GM12878 (cell line): Measurements from ENCODE around the gene KAZN. TPM values are rescaled to one million over a fixed set of nuclear protein-coding genes. Genes with fewer than 3 reads are reported as not detected.

Experiments used
- ATAC-seq: fragments of 200-7000 bp; cut with Tn5 transposase; 3 replicates; pipeline ENCODE4 v1.9.1; 2020; ENCODE audit warnings: mild to moderate bottlenecking, moderate library complexity
- BruUV-seq: library from RNA; stranded (reverse); fragments of 400-500 nt; replicated peaks from 2 replicates; lab custom pipeline; 2021; lab: Mats Ljungman, UMichigan
- CTCF ChIA-PET: fragments of 300-600 bp; sonication (Branson Sonifier 250); formaldehyde crosslinking; extraction: SDS; loops from one replicate; lab custom pipeline; 2021; ENCODE audit warnings: inconsistent platforms; lab: Yijun Ruan, JAX
- POLR2A ChIA-PET: fragments of 350-600 bp; formaldehyde crosslinking; extraction: SDS; loops from one replicate; lab custom pipeline; 2021; ENCODE audit warnings: inconsistent platforms; lab: Charles Lee
- RAD21 ChIA-PET: fragments of 300-600 bp; sonication (Branson Sonifier 250); formaldehyde crosslinking; loops from one replicate; lab custom pipeline; 2023; ENCODE audit warnings: antibody characterized with exemption; ENCODE audit not compliant: unreplicated experiment; lab: Charles Lee
- SMC1A ChIA-PET: fragments of 300-600 bp; sonication (Branson Sonifier 250); formaldehyde crosslinking; loops from one replicate; lab custom pipeline; 2023; ENCODE audit not compliant: unreplicated experiment, uncharacterized antibody; lab: Charles Lee
- DNase-seq: peaks from one replicate; pipeline ENCODE4 v3.0.0-alpha.2; 2011; ENCODE audit warnings: low read depth, low spot score
- FAIRE-seq: peaks from 3 replicates; lab custom pipeline; 2011; peaks lifted over from hg19 to GRCh38; lab: Jason Lieb, UNC
- H2AFZ ChIP-seq: 2 replicates; pipeline ENCODE4 v1.6.0; 2011; ENCODE audit warnings: low read depth, low read length, control low read depth; ENCODE audit not compliant: control insufficient read depth
- H3K27ac ChIP-seq: 2 replicates; pipeline ENCODE4 v1.5.1; 2011; ENCODE audit warnings: control low read depth; ENCODE audit not compliant: control insufficient read depth, insufficient read depth
- H3K27me3 ChIP-seq, 2 experiments: replicated peaks in 1 of 2; 2 replicates each; pipeline versions ENCODE4 v1.6.0 to v1.6.1; 2011; ENCODE audit warnings: low read length in 1 of 2; ENCODE audit not compliant: control insufficient read depth in 2 of 2, insufficient read depth in 2 of 2
- H3K36me3 ChIP-seq, 2 experiments: 2 replicates each; pipeline ENCODE4 v1.5.1; 2011; ENCODE audit warnings: low read length in 1 of 2; ENCODE audit not compliant: control insufficient read depth in 2 of 2, insufficient read depth in 2 of 2
- H3K4me1 ChIP-seq: 2 replicates; pipeline ENCODE4 v1.6.1; 2011; ENCODE audit warnings: mild to moderate bottlenecking, low read length, moderate library complexity, mixed read lengths; ENCODE audit not compliant: control insufficient read depth, insufficient read depth
- H3K4me2 ChIP-seq: 2 replicates; pipeline ENCODE4 v1.6.0; 2011; ENCODE audit warnings: control low read depth; ENCODE audit not compliant: control insufficient read depth, insufficient read depth
- H3K4me3 ChIP-seq: fragments of 200-600 bp; sonication (generic); 2 replicates; pipeline ENCODE4 v1.5.1; 2016
- H3K79me2 ChIP-seq: 2 replicates; pipeline ENCODE4 v1.6.0; 2011; ENCODE audit warnings: low read length; ENCODE audit not compliant: control insufficient read depth, insufficient read depth
- H3K9ac ChIP-seq: 2 replicates; pipeline ENCODE4 v1.8.0; 2011; ENCODE audit warnings: low read length, control low read depth, mixed read lengths; ENCODE audit not compliant: control insufficient read depth, insufficient read depth
- H3K9me3 ChIP-seq: replicated peaks from 3 replicates; pipeline ENCODE4 v1.5.1; 2011; ENCODE audit warnings: mild to moderate bottlenecking, low read length; ENCODE audit not compliant: control insufficient read depth, insufficient read depth
- H4K20me1 ChIP-seq: 2 replicates; pipeline ENCODE4 v1.6.0; 2011; ENCODE audit not compliant: control insufficient read depth, insufficient read depth
- BCL11A ChIP-seq: IDR thresholded peaks from 2 replicates; pipeline ENCODE4 v1.6.1; 2011; ENCODE audit warnings: low read depth, low read length
- CHD2 ChIP-seq: IDR thresholded peaks from 2 replicates; pipeline ENCODE4 v1.6.1; 2011; ENCODE audit warnings: low read depth, low read length, improper control_type of control experiment, borderline replicate concordance
- EED ChIP-seq: sonication (generic); IDR thresholded peaks from 2 replicates; pipeline ENCODE4 v1.6.1; 2016; ENCODE audit warnings: antibody characterized with exemption, low read depth
- HDGF ChIP-seq: fragments of 450-650 bp; IDR thresholded peaks from 2 replicates; pipeline ENCODE4 v1.6.1; 2016; ENCODE audit warnings: antibody characterized with exemption
- NFYB ChIP-seq: IDR thresholded peaks from 2 replicates; pipeline ENCODE4 v1.6.1; 2011; ENCODE audit warnings: low read depth, mild to moderate bottlenecking, low read length, improper control_type of control experiment, moderate library complexity; ENCODE audit not compliant: insufficient read depth
- RAD21 ChIP-seq: IDR thresholded peaks from 2 replicates; pipeline ENCODE4 v1.6.1; 2011; ENCODE audit warnings: mild to moderate bottlenecking, low read depth, low read length, moderate library complexity; ENCODE audit not compliant: insufficient read depth
- SMC3 ChIP-seq: IDR thresholded peaks from 2 replicates; pipeline ENCODE4 v1.6.1; 2011; ENCODE audit warnings: low read length, improper control_type of control experiment, borderline replicate concordance
- STAT1 ChIP-seq: fragments of 450-650 bp; conservative IDR thresholded peaks from 2 replicates; pipeline ENCODE4 v1.6.1; 2014; ENCODE audit warnings: antibody characterized with exemption, mild to moderate bottlenecking
- TCF12 ChIP-seq: IDR thresholded peaks from 2 replicates; pipeline ENCODE4 v1.6.1; 2011; ENCODE audit warnings: low read depth, mild to moderate bottlenecking, low read length
- ZNF622 ChIP-seq: fragments of 450-650 bp; IDR thresholded peaks from 2 replicates; pipeline ENCODE4 v1.6.1; 2017; ENCODE audit warnings: mild to moderate bottlenecking, inconsistent platforms
- ZNF687 ChIP-seq: fragments of 450-650 bp; IDR thresholded peaks from 2 replicates; pipeline ENCODE4 v1.6.1; 2017; ENCODE audit warnings: mild to moderate bottlenecking, moderate library complexity
- WGBS: methylation state at CpG from one replicate; pipeline ENCODE4 v1.1.6; 2016; ENCODE audit warnings: low lambda C conversion rate; ENCODE audit not compliant: insufficient replicate concordance, insufficient coverage; ENCODE audit errors: missing lambda C conversion rate; 5-methylcytosine and 5-hydroxymethylcytosine counted together
- in situ Hi-C: fragments of 300-500 bp; cut with MboI; formaldehyde crosslinking; loops from 9 replicates; pipeline ENCODE4 v1.14.3; 2018; ENCODE audit warnings: mixed read lengths
- intact Hi-C: fragments of 100-400 bp; cut with micrococcal nuclease; formaldehyde crosslinking; loops from one replicate; pipeline ENCODE4 v1.14.2; 2022; ENCODE audit not compliant: unreplicated experiment
- polyA plus RNA-seq, 11 experiments: library from polyadenylated mRNA; depleted of rRNA in 4 of 11; unstranded in 6 of 11; stranded (reverse) in 5 of 11; fragments of >200 nt; fragmentation: Nextera tagmentation in 4 of 11; fragmentation: Illumina TruSeq in 1 of 11; extraction: Ambion mirVana in 4 of 11; extraction: Trizol in 1 of 11; gene quantifications; 1 replicate in 1 of 11; 2 replicates in 10 of 11; pipeline versions ENCODE4 v1.2.1 to v1.2.3, GENCODE V29; 2011 to 2016; ENCODE audit warnings: inconsistent platforms in 2 of 11, missing spikeins in 2 of 11, low read depth in 1 of 11
- total RNA-seq, 4 experiments: library from RNA; depleted of rRNA in 3 of 4; stranded (reverse); fragments of >200 nt in 3 of 4; fragmentation: Illumina TruSeq in 1 of 4; extraction: Trizol in 1 of 4; gene quantifications; 2 replicates each; pipeline versions ENCODE4 v1.2.1 to v1.2.3, GENCODE V29; 2013 to 2021
- TF ChIP-seq, protein P1 (sequence below): fragments of 450-650 bp; formaldehyde crosslinking; IDR thresholded peaks from 2 replicates; pipeline ENCODE4 v1.4.0; 2020; ENCODE audit warnings: mild to moderate bottlenecking, moderate library complexity
- TF ChIP-seq, protein P2 (sequence below): IDR thresholded peaks from 2 replicates; pipeline ENCODE4 v1.6.1; 2011; ENCODE audit warnings: borderline replicate concordance, low read depth, mild to moderate bottlenecking, moderate library complexity, low read length; ENCODE audit not compliant: insufficient read depth, poor library complexity, severe bottlenecking

The KAZN gene
- total and polyA plus RNA-seq, 10 of the 15 experiments (the other 5 are each of a cell fraction or from before 2014, with no cell fraction given): 0.72 to 4.0 (median 1.2) TPM

DNA sequence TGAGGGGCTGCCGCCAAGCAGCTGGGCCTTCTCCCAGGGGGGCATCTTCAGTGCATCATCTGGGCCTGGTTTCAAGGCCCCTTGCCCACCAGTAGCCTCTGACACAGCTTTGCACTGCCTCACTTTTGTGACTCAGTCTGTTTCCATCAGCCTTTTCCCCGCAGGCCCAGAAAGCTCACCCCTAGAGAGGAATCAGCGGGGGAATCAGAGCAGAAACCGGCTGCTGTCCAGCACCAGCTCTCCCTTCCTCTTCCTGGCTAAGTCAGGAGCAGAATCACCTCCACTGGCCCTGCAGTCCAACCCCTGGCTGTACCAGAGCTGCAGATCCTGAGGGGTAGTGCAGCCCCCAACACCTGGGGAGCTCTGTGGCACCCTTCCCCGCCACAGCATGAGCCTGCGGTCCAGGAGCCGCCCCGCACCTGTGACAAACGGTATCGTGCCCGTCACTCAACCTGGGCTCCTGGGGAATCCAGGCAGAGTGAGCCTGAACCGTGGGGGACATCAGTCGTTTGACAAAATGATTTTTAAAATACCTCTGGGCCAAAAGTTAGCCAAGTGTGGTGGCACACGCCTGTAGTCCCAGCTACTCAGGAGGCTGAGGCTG lies 471.8 kb downstream of the KAZN start:
- H3K9ac ChIP-seq: no peak overlapping the region
- no peaks in the 10 kb centered on the region for H3K4me1 ChIP-seq
- H3K79me2 ChIP-seq: no peaks in the 10 kb centered on the region
- H3K4me2 ChIP-seq: no peak overlapping the region
- no peaks in the 10 kb centered on the region for H4K20me1 ChIP-seq
- in situ Hi-C loops: no loop called here
- no peak overlapping the region for H3K27ac ChIP-seq
- no peak for ATAC-seq
- no peak overlapping the region for H3K4me3 ChIP-seq
- no peaks in the 10 kb centered on the region for H3K27me3 ChIP-seq
- no TSS peak for BruUV-seq
- no peak overlapping the region for H2AFZ ChIP-seq
- ChIA-PET SMC1A (interaction anchor here (1.5 kb wide), 1 partner anchor 9 kb away, joined by 3 read pairs; no protein-coding TSS in a partner anchor), RAD21 (no interaction called here), CTCF (no interaction called here), POLR2A (no interaction called here)
- no peak for FAIRE-seq
- intact Hi-C loops: no loop called here
- no peaks in the 10 kb centered on the region for H3K36me3 ChIP-seq
- WGBS: 36% methylated on average over 14 of the region's 14 CpGs
- no peaks in the 10 kb centered on the region for H3K9me3 ChIP-seq
- TF ChIP-seq CHD2: no peak
- no peak for TF ChIP-seq HDGF
- TF ChIP-seq ZNF622: no peak
- no peak for TF ChIP-seq RAD21
- no peak for TF ChIP-seq ZNF687
- TF ChIP-seq, protein P1, sequence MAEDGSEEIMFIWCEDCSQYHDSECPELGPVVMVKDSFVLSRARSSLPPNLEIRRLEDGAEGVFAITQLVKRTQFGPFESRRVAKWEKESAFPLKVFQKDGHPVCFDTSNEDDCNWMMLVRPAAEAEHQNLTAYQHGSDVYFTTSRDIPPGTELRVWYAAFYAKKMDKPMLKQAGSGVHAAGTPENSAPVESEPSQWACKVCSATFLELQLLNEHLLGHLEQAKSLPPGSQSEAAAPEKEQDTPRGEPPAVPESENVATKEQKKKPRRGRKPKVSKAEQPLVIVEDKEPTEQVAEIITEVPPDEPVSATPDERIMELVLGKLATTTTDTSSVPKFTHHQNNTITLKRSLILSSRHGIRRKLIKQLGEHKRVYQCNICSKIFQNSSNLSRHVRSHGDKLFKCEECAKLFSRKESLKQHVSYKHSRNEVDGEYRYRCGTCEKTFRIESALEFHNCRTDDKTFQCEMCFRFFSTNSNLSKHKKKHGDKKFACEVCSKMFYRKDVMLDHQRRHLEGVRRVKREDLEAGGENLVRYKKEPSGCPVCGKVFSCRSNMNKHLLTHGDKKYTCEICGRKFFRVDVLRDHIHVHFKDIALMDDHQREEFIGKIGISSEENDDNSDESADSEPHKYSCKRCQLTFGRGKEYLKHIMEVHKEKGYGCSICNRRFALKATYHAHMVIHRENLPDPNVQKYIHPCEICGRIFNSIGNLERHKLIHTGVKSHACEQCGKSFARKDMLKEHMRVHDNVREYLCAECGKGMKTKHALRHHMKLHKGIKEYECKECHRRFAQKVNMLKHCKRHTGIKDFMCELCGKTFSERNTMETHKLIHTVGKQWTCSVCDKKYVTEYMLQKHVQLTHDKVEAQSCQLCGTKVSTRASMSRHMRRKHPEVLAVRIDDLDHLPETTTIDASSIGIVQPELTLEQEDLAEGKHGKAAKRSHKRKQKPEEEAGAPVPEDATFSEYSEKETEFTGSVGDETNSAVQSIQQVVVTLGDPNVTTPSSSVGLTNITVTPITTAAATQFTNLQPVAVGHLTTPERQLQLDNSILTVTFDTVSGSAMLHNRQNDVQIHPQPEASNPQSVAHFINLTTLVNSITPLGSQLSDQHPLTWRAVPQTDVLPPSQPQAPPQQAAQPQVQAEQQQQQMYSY (CRISPR knock-in tag): no peak
- no peak for TF ChIP-seq TCF12
- no peak for TF ChIP-seq BCL11A
- TF ChIP-seq, protein P2, sequence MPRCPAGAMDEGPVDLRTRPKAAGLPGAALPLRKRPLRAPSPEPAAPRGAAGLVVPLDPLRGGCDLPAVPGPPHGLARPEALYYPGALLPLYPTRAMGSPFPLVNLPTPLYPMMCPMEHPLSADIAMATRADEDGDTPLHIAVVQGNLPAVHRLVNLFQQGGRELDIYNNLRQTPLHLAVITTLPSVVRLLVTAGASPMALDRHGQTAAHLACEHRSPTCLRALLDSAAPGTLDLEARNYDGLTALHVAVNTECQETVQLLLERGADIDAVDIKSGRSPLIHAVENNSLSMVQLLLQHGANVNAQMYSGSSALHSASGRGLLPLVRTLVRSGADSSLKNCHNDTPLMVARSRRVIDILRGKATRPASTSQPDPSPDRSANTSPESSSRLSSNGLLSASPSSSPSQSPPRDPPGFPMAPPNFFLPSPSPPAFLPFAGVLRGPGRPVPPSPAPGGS: no peak
- TF ChIP-seq EED: no peak
- no peak for TF ChIP-seq STAT1
- no peak for TF ChIP-seq NFYB
- TF ChIP-seq SMC3: no peak
- no peak for DNase-seq
